Activated T-helper 1 cell treated with Interleukin-2 at 50 U/mL for 16 hours (primary cell): ENCODE results near the gene C1orf21.

Source experiments
- DNase-seq: peaks from one replicate; pipeline ENCODE4 v3.0.0-alpha.2; 2020; ENCODE audit warnings: low read depth

C1orf21 gene

GRCh38 chr1:184387476-184388318, 868 bp downstream of the C1orf21 start:
- DNase-seq: peak; percentile 3

- DNase-seq: no peak
Observed at GRCh38 chr1:184388319-184388889, 1.6 kb downstream of the C1orf21 start.

GRCh38 chr1:184388971-184389370, 2.1 kb downstream of the C1orf21 start:
- DNase-seq: no peak

- DNase-seq: no peak
Observed at GRCh38 chr1:184389446-184389845, 2.6 kb downstream of the C1orf21 start.

GRCh38 chr1:184390889-184391288, 4.1 kb downstream of the C1orf21 start:
- DNase-seq: no peak

GRCh38 chr1:184392067-184392466, 5.2 kb downstream of the C1orf21 start:
- no peak for DNase-seq

GRCh38 chr1:184392779-184393522, 6.1 kb downstream of the C1orf21 start:
- DNase-seq: no peak

- no peak for DNase-seq
Observed at GRCh38 chr1:184393962-184394361, 7.1 kb downstream of the C1orf21 start.

- DNase-seq: no peak
Observed at GRCh38 chr1:184395370-184395769, 8.5 kb downstream of the C1orf21 start.

GRCh38 chr1:184395937-184396480, 9.2 kb downstream of the C1orf21 start:
- no peak for DNase-seq

- DNase-seq: no peak
Observed at GRCh38 chr1:184399192-184399847, 12.5 kb downstream of the C1orf21 start.

GRCh38 chr1:184403961-184404726, 17.3 kb downstream of the C1orf21 start:
- no peak for DNase-seq

GRCh38 chr1:184404727-184405027, 17.8 kb downstream of the C1orf21 start:
- DNase-seq: no peak

GRCh38 chr1:184405094-184405800, 18.4 kb downstream of the C1orf21 start:
- no peak for DNase-seq

GRCh38 chr1:184405801-184406142, 18.9 kb downstream of the C1orf21 start:
- no peak for DNase-seq

- no peak for DNase-seq
Observed at GRCh38 chr1:184406479-184406878, 19.6 kb downstream of the C1orf21 start.

- DNase-seq: no peak
Observed at GRCh38 chr1:184407816-184408510, 21.1 kb downstream of the C1orf21 start.

GRCh38 chr1:184408580-184408979, 21.8 kb downstream of the C1orf21 start:
- DNase-seq: no peak

GRCh38 chr1:184409011-184409410, 22.2 kb downstream of the C1orf21 start:
- DNase-seq: no peak

GRCh38 chr1:184412472-184412871, 25.6 kb downstream of the C1orf21 start:
- DNase-seq: no peak
